ENCODE results near the gene ZNF214.

DNA sequence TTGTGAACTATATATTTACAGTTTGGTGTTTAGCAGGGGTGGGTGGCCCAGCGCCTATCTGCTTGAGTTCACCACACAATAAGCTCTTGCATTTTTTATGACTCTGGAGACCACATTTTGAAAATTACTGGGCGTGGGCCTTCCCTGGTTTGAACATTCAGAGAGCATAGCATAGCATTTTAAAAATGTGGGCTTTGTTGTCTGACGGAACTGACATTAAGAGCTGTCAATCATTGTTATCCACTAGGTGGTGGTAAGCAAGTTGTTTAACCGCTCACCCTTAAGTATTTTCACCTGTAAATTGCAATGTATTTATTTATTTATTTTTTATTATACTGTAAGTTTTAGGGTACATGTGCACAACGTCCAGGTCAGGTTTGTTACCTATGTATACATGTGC, 1.2 kb upstream of the ZNF214 start:
- TF ChIP-seq CTCF (IDR thresholded peaks at IDR 0.05) = no peak
- TF ChIP-seq POLR2A (IDR thresholded peaks at IDR 0.05) = no peak
